Pulmonary artery endothelial cell (primary cell): ENCODE data around the gene U2AF1L4. TPM values are rescaled to one million over a fixed set of nuclear protein-coding genes. Genes with fewer than 3 reads are reported as not detected.
A peak's percentile ranks its signal among the peaks of the same experiment; 100 is the strongest.

Source experiments
- DNase-seq: peaks from one replicate; pipeline ENCODE4 v3.0.0-alpha.2; 2011; ENCODE audit warnings: low read depth, low spot score
- total RNA-seq: library from RNA; depleted of rRNA; stranded (reverse); fragments of >200 nt; gene quantifications from 2 replicates; pipeline ENCODE4 v1.2.3, GENCODE V29; 2014

The U2AF1L4 gene
- total RNA-seq, 1 donor from 2014 or later = 2.0 TPM

GRCh38 chr19:35757749-35758608, 12.8 kb upstream of the U2AF1L4 start, which contains the start of gene PROSER3:
PROSER3 (plus strand) TSS chr19:35758176; CDS start chr19:35758216, 40 bp downstream.
- peak; percentile 98 for DNase-seq

- DNase-seq = no peak
Measured at GRCh38 chr19:35757231-35757748, 12.1 kb upstream of the U2AF1L4 start.

- no peak for DNase-seq
Measured at GRCh38 chr19:35756377-35757230, 11.4 kb upstream of the U2AF1L4 start, which contains the start of gene HSPB6. HSPB6 (minus strand) TSS chr19:35757029; CDS start chr19:35757008, 21 bp downstream.

GRCh38 chr19:35755550-35756376, 10.5 kb upstream of the U2AF1L4 start:
- DNase-seq = no peak

GRCh38 chr19:35755131-35755549, 9.9 kb upstream of the U2AF1L4 start:
- DNase-seq = no peak

- DNase-seq = no peak
Measured at GRCh38 chr19:35754370-35755130, 9.3 kb upstream of the U2AF1L4 start.

GRCh38 chr19:35753634-35754369, 8.6 kb upstream of the U2AF1L4 start:
- DNase-seq = no peak

- no peak for DNase-seq
Measured at GRCh38 chr19:35752746-35753350, 7.6 kb upstream of the U2AF1L4 start.

- no peak for DNase-seq
Measured at GRCh38 chr19:35751839-35752745, 6.9 kb upstream of the U2AF1L4 start.

- no peak for DNase-seq
Measured at GRCh38 chr19:35750167-35750566, 4.9 kb upstream of the U2AF1L4 start.

- DNase-seq = peak; percentile 96
Measured at GRCh38 chr19:35748106-35749020, 3.1 kb upstream of the U2AF1L4 start, which contains the start of gene LIN37. LIN37 (plus strand) TSS chr19:35748576; CDS start chr19:35748725, 149 bp downstream.

- no peak for DNase-seq
Measured at GRCh38 chr19:35746531-35746930, 1.3 kb upstream of the U2AF1L4 start.

GRCh38 chr19:35746087-35746462, 857 bp upstream of the U2AF1L4 start:
- no peak for DNase-seq

- peak; percentile 85 for DNase-seq
Measured at GRCh38 chr19:35744430-35745327, 539 bp downstream of the U2AF1L4 start.

- no peak for DNase-seq
Measured at GRCh38 chr19:35743640-35744429, 1.4 kb downstream of the U2AF1L4 start.
